ENCODE measurements around the gene DDB1. TPM values are rescaled to one million over a fixed set of nuclear protein-coding genes. Genes with fewer than 3 reads are reported as not detected.

DDB1 gene
- total RNA-seq, 1 experiment from 2014 or later, result 297 TPM

DNA sequence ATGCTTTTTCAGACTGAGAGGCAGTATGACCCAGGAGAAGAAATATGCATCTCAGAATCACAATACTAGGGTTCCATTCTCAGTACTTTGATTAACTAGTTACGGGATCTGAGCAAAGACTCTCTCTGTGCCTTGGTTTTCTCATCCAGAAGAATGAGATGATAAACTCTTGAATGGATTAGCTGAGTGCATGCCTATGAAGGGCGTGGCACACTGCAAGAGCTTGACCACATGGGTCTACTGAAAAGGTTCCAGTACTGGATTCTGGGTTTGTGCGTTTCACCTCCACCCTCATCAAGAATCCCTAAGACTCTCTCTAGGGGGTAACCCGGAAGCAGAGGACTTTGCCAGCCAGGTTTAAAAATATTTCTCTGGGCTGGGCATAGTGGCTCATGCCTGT is 66.3 kb downstream of the DDB1 start:
- Histone ChIP-seq H2BK15ac (ENCODE audit: low read depth, low read length) (no peak overlapping the region), H4K91ac (ENCODE audit: insufficient read length, low read depth, low read length) (no peak overlapping the region), H2BK20ac (ENCODE audit: low read depth, low read length, poor library complexity, severe bottlenecking) (no peak overlapping the region), H3K79me1 (ENCODE audit: insufficient read depth, low read depth, low read length, poor library complexity, severe bottlenecking) (no peaks in the 10 kb centered on the region), H3K14ac (ENCODE audit: insufficient read depth, low read length) (no peak overlapping the region), H3K9me3 (ENCODE audit: control insufficient read depth, low read depth, low read length) (no peaks in the 10 kb centered on the region), H3K27ac (ENCODE audit: insufficient read length, low read depth, low read length) (no peak overlapping the region), H3T11ph (ENCODE audit: low read length) (no peak overlapping the region), H3K4ac (ENCODE audit: low read depth, low read length) (no peak overlapping the region), H2BK5ac (ENCODE audit: insufficient read length, low read length) (no peak overlapping the region), H4K5ac (ENCODE audit: insufficient read length, low read depth, low read length) (no peak overlapping the region), H3K56ac (ENCODE audit: insufficient read length, low read depth, low read length) (no peak overlapping the region), H3K23me2 (ENCODE audit: insufficient read length, low read depth, low read length, poor library complexity, severe bottlenecking) (no peaks in the 10 kb centered on the region), H2BK12ac (ENCODE audit: insufficient read length, low read depth, low read length) (no peak overlapping the region), H2AK5ac (ENCODE audit: insufficient read length, low read length) (no peak overlapping the region), H2BK120ac (ENCODE audit: low read depth, low read length, poor library complexity, severe bottlenecking) (no peak overlapping the region), H3K9ac (ENCODE audit: extremely low read depth, insufficient read length, low read length) (no peak overlapping the region), H3K4me1 (ENCODE audit: insufficient read depth, low read length) (no peaks in the 10 kb centered on the region), H4K20me1 (ENCODE audit: control insufficient read depth, insufficient read depth, insufficient read length) (no peaks in the 10 kb centered on the region), H2AFZ (ENCODE audit: low read length) (no peak overlapping the region), H3K23ac (ENCODE audit: insufficient read length, low read depth, low read length) (no peak overlapping the region), H3K27me3 (ENCODE audit: insufficient read depth, low read length) (no peaks in the 10 kb centered on the region), H3K4me2 (ENCODE audit: insufficient read depth, insufficient read length, low read length) (no peak overlapping the region), H4K8ac (replicated peaks; ENCODE audit: insufficient read length, low read depth, low read length) (no peak overlapping the region), H3K18ac (ENCODE audit: insufficient read length, low read depth, low read length) (no peak overlapping the region), H3K79me2 (ENCODE audit: insufficient read depth, low read length) (no peaks in the 10 kb centered on the region)
- H3K27me3 Mint-ChIP-seq (ENCODE audit: low read depth), result no peaks in the 10 kb centered on the region
- DNase-seq, result no peak
- H3K9me3 Mint-ChIP-seq, result no peaks in the 10 kb centered on the region
- H3K4me1 Mint-ChIP-seq, result no peaks in the 10 kb centered on the region
- H3K36me3 Mint-ChIP-seq (ENCODE audit: insufficient read depth in 1 of 3, low read depth in 3 of 3), result peaks cover 0 to 22% (median 0%) of the 10 kb centered on the region in 3 experiments; a peak in 2 of 7 replicates
- TF ChIP-seq CTCF (conservative IDR thresholded peaks at IDR 0.05), result no peak
- WGBS (ENCODE audit: extremely low coverage, insufficient read length, low lambda C conversion rate), result no CpG with 5 or more reads among the region's 4 CpGs
- H3K27ac Mint-ChIP-seq, result no peak overlapping the region
- no peak overlapping the region for H3K4me3 Mint-ChIP-seq
